ENCODE data around the gene PRDM11.

PRDM11 gene

DNA sequence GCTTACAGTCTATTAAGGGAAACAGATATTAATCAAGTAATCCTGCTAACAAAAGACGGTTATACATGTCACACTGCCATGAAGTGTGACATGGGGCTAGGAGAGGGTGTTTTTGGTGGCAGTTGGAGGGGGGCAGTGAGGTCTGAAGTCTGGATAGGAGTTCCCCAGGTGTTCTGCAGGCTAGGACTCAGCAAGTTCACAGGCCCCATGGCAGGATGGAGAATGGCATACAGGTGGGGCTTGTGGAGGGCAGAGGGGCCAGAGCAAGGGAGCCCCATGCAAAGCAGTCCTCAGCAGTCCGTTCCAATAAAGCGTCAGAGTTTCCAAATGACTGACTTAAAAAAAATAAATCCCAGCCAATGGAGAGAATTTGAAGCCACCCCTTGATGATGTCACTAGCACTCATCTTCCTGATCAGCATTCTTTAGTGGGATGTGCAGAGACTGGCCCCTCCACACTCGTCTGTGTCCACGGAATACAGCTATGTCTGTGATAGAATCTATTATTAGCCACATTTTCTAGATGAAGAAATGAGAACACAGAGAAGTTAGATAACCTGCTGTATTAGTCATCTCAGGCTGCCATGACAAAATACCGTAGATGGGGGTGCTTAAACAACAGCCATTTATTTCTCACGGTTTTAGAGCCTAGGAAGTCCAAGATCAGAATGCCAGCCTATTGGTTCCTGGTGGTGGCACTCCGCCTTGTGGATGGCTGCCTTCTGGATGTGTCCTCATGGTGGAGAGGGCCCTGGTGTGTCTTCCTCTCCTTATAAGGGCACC is 32.6 kb downstream of the PRDM11 start:
- DNase-seq, result peak; percentile 14

DNA sequence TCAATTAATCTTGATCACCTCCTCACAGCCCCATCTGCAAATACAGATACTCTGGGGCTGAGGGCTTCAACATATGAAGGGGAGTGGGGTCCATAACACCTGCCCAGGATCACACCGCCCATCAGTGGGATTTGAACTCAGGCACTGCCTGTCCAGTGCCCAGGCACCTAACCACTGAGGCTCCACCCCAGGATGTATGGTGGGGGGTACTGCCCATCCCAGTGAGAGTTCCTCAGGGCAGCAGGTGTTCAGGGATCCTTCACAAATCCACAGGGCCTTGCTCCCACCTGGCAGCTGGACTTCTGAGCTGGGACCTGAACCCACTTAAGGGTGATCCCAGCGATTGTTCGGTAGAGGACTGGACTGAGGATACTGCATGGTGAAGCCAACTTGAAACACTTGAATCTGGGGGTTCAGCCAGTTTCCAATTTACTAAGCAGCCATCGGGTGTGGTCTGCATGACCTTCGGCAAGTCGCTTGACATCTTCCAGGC is 33.3 kb downstream of the PRDM11 start:
- DNase-seq, result no peak

DNA sequence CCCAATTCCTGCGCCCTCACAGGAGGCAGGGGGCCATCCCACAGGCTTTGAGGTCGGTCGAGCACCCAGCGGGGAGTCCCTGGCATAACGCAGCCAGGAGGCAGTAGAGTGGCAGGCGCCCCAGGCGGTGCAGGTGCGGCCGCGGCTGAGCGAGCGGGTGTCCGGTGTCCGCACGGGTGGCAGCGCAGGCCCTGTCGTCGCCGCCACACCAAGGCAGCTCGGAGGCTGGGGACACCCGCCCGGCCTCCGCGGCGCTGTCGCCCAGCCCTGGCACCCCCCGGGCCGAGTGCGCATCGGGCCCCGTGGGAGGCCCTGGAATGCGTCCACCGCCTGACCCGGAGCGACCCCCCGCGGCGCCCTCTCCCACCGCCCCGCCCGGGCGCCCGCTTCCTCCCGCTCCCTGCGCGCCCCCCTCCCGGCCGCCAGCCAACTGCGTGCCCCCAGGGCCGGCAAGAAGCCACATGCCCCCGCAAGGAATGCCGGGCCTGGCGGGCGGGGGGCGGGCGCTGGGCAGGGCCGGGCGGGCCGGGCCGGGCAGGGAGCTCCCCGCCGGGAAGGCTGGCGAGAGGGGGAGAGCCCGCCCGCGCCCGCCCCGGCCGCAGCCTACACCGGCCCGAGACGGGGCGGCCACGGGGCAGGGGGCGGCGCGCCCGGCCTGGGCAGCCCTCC is 33.9 kb downstream of the PRDM11 start:
- DNase-seq, result peak; percentile 55

DNA sequence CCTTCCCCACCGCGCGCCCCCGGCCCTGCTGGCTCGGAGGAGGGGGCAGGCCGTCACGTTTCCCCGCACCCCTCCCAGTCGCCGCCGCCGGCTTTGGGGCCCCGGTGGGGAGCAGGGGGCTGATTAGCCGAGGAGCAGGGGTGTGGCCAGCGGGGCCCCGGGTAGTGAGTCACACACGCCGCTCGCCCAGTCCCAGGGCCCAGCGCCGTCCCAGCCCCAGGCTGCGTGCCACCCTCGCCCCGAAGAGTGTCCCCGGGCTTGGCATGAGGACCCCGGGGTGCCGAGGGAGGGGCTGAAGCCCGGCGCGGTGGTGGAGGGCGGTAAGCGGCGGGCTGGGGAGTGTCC is 34.4 kb downstream of the PRDM11 start:
- DNase-seq, result peak; percentile 32

DNA sequence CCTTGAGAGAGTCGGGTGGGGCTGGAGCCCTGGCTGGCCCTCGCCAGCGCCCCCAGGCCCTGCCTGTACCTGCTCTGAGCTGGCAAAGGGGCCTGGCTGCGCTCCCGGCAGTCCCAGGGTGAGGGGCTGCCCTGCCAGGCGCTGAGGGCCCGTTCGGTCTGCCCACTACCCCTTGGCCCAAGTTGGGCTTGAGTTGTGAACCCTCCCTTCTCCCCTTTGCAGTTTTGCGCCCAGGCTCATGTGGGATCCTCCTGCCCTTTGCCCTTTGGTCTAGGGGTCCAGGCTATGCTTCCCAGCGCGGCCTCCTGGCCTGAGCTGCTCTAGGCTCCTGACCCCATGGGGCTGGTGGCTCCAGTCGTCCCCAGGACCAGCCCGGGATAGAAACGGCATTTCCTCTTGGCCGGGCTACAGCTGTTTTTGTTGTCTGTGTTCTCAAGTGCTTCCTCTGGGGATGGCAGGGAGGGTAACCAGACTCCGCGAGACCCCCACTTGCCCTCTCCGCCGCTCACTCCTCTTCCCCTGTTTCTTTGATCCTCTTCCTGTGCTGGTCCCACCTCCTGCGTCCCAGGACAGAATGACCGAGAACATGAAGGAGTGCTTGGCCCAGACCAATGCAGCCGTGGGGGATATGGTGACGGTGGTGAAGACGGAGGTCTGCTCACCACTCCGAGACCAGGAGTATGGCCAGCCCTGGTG is 34.9 kb downstream of the PRDM11 start:
- DNase-seq, result no peak

DNA sequence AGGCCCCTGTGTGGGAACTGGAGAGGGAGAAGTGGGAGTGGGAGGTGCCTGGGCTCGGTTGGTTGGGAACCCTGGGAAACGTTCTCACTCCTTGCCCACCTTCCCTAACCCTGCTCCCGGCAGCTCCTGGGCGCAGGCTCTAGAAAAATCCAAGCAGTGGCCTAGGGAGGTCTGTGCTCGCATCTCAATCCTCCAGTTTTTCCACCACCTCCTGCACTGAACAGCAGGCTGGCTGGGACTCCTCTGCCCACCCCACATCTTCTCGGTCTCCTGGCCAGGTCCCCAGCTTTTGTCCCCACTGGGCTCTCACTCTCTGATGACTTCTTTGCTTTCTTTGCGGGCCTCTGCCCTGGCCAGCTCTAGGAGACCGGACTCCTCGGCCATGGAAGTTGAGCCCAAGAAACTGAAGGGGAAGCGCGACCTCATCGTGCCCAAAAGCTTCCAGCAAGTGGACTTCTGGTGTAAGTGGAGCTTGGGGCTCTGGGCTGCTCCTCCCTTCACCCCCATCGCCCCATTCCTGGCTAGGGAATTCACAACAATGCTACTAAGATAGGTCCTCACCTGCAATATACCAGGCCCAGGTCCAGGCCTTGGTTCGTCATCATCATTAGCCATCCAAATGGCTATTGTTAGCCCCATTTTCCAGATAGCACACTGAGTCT is 35.6 kb downstream of the PRDM11 start:
- DNase-seq, result no peak

DNA sequence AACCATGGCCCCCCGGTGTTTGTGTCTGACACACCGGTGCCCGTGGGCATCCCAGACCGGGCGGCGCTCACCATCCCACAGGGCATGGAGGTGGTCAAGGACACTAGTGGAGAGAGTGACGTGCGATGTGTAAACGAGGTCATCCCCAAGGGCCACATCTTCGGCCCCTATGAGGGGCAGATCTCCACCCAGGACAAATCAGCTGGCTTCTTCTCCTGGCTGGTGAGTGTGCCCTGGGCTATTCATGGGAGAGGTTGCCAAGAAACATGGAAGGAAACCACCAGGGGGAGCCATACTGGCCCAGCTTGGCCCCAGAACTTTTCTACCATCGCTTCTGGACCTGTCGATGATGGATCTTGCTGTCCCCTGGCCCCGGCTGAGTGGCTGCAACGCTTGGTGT is 36.5 kb downstream of the PRDM11 start:
- DNase-seq, result no peak

DNA sequence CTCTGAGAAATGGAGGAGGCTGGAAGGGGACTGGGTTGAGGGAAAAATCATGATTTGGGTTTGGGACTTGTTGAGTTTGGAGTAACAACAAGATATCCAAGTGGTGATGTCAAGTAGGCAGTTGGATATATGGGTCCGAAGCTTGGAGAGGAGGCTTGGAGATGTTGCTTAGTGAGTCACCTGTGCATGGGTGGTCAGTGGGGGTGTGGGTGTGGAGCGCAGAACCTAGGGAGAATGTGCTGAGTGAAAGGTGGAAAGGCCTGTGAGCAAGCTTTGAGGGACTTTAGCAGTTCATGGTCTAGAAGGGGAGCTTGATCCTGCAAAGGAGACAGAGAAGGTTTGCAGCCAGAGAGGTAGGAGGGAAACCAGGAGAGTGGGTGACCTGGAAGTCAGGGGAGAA is 38.2 kb downstream of the PRDM11 start:
- no peak for DNase-seq

DNA sequence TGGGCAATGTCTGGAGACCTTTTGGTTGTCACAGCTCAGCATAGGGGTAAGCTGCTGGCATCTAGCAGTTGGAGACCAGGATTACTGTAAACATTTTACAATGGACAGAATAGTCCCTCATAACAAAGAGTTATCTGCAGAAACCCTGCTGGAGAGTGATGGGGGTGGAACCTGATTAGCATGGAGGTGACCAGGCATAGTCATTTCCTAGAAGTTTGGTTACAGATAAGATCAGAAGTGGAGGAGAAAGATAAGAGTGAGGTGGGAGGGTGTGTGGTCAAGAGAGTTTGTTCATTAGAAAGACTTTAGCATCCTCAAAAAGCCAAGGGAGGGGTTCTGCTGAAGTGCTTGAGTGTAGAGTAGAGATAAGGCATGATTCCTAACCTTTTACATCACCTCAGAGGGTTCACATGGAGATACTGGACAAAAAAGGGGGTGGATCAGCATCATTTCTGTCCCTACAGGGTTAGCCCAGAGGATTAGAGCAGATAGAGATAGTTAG is 38.8 kb downstream of the PRDM11 start:
- DNase-seq, result no peak

DNA sequence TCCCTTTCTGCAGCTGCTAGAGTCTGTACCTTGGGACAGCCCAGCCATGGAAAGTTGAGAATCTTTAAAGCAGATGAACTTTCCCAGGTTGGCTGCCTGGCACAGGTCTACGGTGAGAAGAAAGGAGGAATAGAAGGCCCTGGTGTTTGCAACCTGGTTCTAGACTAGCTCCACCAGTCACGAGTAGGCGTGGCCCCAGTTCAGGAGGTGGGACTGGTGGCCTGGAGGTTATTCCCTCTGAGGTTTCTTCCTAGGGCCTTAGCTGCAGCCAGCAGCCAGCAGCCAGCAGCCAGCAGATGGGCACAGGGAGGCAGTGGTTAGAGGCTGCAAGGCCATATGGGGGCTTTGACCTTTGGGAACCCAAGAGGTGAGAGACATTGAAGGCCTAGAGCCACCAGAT is 40.9 kb downstream of the PRDM11 start:
- no peak for DNase-seq

DNA sequence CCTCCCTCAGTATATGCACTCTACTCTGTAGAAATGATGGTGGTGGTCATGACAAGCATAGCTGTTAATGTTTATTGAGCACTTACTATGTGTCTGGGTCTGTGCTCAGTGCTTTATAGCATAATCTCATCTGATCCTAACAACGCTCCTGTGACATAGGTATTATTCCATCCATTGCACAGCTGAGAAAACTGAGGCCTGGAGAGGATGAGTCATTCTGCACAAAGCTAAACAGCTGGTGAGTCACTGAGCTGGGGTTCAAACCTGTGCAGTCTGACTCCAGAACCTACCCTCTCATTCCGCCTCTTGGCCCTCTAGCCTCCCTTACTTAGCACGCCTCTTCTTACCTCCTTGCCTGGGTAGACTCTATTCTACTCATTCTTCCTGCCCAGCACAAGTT is 41.7 kb downstream of the PRDM11 start:
- no peak for DNase-seq

DNA sequence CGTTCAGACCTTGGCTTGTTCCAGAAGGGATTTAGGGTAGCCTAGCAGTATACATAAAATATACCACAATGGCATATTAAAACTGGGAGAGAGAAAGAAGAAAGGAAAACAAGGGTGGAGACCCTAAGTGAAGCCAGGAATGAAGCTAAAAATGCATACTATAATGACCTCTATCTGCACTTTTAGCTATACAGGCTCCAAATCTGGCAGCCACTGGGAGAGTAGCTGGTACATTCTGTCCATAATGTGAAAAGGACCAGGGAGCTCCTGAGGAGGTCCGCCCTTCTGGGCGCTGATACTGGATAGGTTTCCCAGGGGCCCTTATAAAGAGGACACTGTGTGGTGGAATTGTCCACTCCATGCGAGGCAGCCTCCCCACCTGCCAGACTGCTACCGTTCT is 42.8 kb downstream of the PRDM11 start:
- no peak for DNase-seq

DNA sequence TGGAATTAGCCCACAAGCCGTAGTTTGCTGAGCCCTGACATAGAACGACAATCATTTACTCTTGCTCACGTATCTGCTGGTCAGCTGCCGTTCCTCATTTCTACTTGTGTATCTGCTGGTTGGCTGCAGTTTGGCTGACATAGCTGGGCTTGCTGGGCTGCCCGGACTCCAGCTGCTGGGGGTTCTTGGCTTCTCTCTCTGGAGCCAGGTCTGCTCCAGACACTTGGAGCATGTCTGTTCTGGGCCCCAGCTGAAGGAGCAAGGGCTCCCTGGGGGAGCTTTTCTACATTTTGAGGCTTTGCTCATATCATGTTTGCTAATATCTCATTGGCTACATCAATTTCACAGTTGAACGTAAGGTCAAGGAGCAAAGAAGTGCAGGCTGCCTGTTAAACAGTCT is 47.3 kb downstream of the PRDM11 start:
- DNase-seq, result peak; percentile 57

DNA sequence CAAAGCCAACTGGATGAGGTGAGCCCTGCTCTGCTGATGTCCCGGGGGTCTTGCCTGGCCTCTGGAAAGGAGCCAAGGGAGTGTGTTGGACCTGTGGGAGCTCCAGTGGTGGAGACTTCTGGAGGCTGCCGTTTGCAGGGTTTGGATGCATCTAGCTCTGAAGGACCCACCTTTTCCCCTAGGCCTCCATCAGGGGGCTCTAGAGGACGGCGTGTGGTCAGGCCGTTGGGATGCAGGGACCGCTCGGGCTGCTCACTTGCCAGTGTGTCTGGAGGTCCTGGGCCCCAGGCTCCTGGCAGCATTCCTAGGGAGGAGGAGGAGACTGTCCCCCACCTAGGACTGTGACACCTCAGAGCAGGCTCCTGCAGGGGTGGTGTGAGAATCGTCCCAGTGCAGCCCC is 58.3 kb downstream of the PRDM11 start:
- DNase-seq, result no peak

DNA sequence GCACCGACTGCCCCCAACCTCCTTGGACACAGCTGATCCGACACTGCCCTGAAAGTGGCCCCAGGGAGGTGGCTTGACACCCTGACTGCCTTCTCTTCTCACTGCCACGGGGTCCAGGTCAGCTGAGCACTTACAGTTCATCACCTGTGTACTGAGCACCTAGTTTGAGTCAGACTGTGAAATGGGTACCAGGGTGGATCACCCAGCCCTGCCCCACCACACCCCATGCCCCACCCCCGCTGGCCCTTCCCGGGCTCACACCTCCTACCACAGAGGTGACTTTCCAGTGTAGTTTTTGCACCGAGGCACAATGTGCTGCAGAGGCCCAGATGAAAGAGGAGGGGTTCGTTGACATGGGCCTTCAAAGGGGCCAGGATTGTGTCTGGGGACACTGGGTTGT is 59.5 kb downstream of the PRDM11 start:
- no peak for DNase-seq

DNA sequence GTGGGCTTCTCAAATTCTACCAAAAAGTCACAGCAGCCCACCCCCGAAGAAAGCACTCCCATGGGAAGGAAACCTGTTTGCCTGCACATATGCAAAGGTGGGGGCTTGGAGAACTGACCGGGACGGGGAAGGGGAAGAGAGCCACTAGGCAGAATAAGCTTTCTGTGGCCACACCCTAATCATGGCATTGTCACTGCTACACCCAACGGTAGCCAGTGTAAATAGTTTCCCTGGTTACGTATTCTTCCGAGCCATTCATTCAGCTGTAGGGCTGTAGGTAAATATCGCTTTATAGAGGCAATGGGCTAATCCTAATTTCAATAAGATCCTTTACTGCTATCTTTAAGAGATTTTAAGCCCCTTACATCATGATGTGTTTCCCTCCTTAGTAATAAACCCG is 61.7 kb downstream of the PRDM11 start:
- DNase-seq, result no peak

DNA sequence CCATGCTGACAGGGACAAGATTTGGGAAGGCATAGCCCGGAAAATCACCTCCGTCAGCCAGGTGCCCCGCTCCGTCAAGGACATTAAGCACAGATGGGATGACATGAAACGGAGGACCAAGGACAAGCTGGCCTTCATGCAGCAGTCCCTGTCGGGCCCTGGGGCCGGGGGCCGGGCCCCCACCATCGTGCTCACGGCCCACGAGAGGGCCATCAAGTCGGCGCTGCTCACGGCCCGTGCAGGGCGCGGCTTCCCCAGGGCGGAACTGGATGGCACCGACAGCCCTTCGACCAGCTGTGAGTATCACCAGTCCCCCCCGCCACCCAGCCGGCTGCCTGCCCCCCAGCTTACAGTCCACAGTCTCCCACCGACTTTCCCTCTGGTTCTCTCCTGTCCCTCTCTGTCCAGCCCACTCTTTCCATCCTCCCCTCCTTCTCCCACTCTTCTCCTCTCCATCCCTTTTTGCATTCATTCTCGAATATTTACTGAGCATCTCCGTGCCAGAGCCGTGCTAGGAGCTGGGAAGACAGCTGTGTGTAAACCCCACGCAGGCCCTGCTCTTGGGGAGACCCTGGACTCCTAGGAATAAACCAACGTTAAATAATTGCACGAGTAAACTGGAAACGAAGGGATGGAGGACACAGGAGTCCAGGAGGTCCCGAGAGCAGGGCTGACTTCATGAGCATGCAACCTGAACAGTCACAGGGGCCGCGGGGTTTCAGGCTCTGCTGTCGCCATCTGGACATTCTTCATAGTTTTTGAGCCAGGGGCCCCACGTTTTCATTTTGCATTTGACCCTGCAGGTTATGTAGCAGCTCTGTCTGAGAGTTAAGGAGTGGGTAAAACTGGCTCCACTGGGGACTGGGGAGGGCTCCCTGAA is 62.8 kb downstream of the PRDM11 start:
- no peak for DNase-seq

DNA sequence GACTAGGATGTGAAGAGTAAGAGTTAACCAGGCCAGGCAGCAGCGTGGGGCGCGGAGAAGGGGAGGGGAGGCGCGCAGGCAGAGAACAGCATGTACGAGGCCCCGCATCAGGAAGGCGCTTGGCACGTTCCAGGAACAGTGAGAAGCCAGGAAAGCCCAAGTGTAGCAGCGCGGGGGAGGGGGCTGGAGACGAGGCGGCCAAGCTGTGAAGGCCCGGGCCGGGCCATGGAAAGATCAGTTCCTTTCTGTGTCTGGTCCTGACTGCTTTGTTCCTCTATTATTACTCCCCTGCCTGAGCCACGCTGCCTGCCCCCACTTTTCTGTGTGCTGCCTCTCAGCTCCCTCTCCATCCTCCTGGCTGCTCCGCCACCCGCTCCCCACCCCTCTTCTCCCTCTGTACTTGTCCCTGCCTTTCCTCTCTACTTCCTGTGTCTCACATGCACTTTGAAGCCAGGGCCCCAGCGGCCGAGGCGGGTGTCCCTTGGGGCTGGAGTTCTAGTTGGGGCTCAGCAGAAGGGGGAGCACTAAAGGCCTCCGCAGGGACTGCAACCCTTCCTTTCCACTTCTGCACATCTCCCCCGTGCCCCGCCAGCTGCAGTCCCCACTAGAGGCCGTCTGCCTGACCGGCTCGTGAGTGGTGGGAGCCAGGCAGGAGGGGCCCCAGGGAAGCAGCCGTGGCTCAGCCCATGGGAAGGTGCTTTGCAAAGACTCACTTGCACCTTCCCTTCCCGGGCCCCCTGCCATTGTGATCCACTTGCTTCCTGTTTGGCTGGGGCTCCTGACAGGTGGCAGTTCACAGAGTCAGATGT is 63.7 kb downstream of the PRDM11 start:
- peak; percentile 18 for DNase-seq

DNA sequence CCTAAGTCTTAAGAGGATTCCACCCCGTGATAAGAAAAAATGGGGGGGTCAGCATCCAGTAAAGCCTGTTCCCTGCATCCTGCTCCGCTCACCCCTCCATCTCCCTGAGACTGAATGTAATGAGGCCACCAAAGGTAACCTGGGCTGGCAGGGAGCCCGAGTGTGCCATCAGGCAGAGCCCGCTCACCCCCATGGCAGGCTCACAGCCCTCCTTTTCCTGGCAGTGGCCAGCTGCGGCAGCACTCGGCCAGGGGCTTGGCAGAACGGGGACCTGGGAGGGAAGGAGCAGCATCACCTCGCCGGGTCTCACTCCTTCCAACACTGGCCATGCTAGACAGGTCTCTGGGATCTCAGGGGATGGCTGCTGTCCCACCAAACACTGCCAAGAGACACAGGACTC is 64.4 kb downstream of the PRDM11 start:
- DNase-seq, result no peak

DNA sequence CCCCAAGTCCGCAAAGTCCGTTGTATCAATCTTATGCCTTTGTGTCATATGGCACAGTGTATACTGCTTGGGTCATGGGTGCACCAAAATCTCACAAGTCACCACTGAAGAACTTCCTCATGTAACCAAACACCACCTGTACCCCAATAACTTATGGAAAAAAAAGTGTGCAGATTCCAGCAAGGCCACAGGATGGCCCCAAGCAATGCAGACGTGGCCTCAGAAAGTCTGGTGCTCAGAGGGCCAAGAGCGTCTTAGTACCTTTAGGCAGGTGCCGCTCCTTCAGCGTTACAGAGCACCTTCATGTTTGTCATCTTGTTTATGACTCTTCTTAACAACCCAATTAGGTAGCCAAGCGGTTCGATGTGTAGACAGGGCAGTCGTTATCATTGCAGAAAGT is 65.3 kb downstream of the PRDM11 start:
- no peak for DNase-seq

DNA sequence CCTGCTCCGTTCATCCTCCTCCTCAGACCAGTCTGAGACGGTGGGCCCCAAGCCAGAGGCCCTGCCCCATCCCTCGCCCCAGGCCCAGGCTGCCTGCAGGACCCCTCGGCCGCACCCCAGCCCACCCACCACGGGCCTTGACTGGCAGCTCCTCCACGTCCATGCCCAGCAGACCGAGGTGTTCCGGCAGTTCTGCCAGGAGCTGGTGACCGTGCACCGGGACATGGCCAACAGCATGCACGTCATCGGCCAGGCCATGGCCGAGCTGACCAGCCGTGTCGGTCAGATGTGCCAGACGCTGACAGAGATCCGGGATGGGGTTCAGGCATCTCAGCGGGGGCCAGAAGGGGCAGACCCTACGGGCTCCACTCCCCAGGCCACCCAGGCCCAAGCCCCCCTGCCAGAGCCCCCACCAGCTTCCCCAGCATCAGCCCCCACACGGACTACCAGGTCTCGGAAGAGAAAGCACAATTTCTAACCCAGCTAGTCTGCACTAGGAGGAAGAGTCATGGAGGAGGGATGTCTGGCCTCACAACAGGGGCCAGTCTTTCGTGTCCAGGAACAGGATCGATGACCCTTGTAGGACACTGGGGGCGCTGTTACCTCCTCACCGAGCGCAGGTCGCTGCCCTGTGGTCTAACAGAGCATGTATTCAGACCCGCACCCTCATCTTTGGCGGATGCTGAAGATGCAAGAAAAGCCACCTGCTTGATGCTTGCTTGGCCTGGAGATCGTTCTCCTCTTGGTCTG is 66.3 kb downstream of the PRDM11 start:
- no peak for DNase-seq

Measured in NCI-H2171 treated with DMSO at 0.1 percent for 48 hours (cell line).